Duodenal mucosa (tissue), 2 donors: ENCODE data around the gene ZNF189.

Experiments
- H3K27ac ChIP-seq: one replicate; pipeline ENCODE4 v1.7.0; 2013; ENCODE audit warnings: low read depth, low read length
- H3K27me3 ChIP-seq, 2 donors: one replicate each; pipeline ENCODE4 v1.7.0; 2013; ENCODE audit warnings: low read length in 2 of 2, control low read depth in 1 of 2; ENCODE audit not compliant: insufficient read depth in 2 of 2, control insufficient read depth in 1 of 2
- H3K36me3 ChIP-seq, 2 donors: one replicate each; pipeline ENCODE4 v1.7.0; 2013; ENCODE audit warnings: low read length in 2 of 2, control low read depth in 1 of 2; ENCODE audit not compliant: insufficient read depth in 2 of 2, control insufficient read depth in 1 of 2
- H3K4me1 ChIP-seq, 2 donors: one replicate each; pipeline ENCODE4 v1.7.0; 2013; ENCODE audit warnings: low read length in 2 of 2, control low read depth in 1 of 2; ENCODE audit not compliant: insufficient read depth in 2 of 2, control insufficient read depth in 1 of 2
- H3K4me3 ChIP-seq, 2 donors: one replicate each; pipeline ENCODE4 v1.7.0; 2013; ENCODE audit warnings: low read length in 2 of 2, low read depth in 1 of 2
- H3K9ac ChIP-seq, 2 donors: one replicate each; pipeline ENCODE4 v1.7.0; 2013; ENCODE audit warnings: low read length in 2 of 2, low read depth in 1 of 2
- H3K9me3 ChIP-seq, 2 donors: one replicate each; pipeline ENCODE4 v1.7.0; 2013; ENCODE audit warnings: low read length in 2 of 2, control low read depth in 1 of 2; ENCODE audit not compliant: control insufficient read depth in 1 of 2

Gene ZNF189

DNA sequence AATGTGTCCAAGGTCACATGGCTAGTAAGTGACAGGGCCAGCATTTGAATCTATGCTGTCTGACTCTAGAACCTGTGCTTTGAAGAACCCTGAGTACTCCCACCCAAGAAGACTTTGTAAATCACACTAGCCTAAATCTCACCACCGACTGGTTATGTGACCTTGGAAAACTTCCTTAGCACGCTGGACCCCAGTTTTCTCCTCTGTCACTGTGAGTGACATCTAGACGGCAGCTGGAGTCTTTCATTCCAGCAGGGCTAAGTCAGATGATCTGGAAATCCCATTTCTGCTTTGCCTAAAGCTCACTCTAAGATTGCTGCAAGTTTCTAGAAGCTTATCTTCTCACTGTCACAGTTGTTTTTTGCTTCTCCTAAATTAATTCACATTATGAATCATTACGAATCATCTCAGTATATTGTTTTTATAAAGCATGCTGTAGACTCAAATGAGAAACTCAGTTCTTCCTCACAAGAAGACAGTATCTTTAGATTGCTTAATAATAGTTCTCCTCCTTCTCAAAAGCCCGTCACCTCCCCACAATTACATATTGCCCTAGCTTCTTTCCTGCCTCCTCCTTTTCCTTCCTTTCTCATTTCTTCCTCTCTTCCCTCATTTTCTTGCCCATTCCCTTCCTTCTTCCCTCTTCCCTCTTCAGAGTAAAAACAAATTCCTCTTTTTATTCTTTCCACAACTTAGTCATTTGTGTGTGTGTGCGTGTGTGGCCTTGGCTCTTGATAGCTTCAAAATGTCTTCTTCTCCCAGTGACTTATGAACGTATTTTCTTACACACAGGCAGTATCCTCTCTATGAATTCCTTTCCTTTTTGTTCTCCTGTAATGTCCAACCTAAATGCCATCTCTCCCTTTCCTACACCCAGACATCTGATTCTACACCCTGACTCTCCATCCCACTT, 20.1 kb downstream of the ZNF189 start:
- no peaks in the 10 kb centered on the region for H3K27me3 ChIP-seq
- no peak overlapping the region for H3K4me3 ChIP-seq
- H3K9me3 ChIP-seq = peaks cover 2 to 5% of the 10 kb centered on the region in 2 donors
- no peak overlapping the region for H3K9ac ChIP-seq
- H3K36me3 ChIP-seq = peaks cover 13 to 28% of the 10 kb centered on the region in 2 donors
- H3K27ac ChIP-seq = no peak overlapping the region
- no peaks in the 10 kb centered on the region for H3K4me1 ChIP-seq

DNA sequence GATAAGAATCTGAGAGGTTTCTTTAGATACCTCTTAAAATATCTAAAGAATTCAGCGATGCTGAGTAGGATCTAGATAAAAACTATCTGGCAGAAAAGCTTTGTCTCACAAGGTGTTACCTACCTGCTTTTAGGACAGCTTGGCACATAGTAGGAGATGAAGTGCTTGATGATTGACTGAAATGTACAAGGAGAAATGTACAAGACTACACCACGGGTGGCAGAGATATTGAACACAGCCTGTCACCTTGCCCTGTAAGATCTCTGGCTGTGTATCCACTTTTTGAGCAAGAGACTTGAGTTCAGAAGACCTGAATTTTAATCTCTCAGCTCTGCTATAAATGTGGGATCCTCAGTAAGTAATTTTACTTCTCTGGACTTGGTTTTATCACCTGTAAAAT, 21.2 kb downstream of the ZNF189 start:
- no peak overlapping the region for H3K9ac ChIP-seq
- no peaks in the 10 kb centered on the region for H3K27me3 ChIP-seq
- no peak overlapping the region for H3K4me3 ChIP-seq
- no peaks in the 10 kb centered on the region for H3K4me1 ChIP-seq
- H3K27ac ChIP-seq = no peak overlapping the region
- H3K9me3 ChIP-seq = peaks cover 0 to 4% of the 10 kb centered on the region in 2 donors
- peaks cover 14 to 34% of the 10 kb centered on the region in 2 donors for H3K36me3 ChIP-seq

DNA sequence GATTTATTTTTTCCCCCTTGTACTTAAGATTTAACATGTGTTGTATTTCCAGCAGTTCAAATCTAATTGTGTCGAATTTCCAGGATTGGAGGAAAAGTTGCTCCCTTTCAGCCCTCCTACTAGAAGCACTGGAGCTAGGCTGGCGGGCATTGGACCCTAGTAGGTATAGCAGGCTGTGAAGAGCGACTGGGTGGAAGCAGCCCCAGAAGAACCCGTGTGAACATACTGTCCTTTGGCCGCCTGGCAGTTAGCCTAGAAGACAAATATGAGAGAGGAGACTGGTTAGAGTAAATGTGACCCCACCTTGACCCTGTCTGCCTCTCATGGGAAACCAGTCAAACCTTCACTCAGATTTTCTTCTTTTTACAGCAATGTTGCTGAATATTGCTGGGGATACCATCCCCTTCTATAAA, 23.0 kb downstream of the ZNF189 start:
- no peaks in the 10 kb centered on the region for H3K27me3 ChIP-seq
- H3K4me1 ChIP-seq = no peaks in the 10 kb centered on the region
- H3K36me3 ChIP-seq = peaks cover 28 to 48% of the 10 kb centered on the region in 2 donors
- no peaks in the 10 kb centered on the region for H3K9me3 ChIP-seq
- H3K27ac ChIP-seq = no peak overlapping the region
- H3K4me3 ChIP-seq = no peak overlapping the region
- H3K9ac ChIP-seq = no peak overlapping the region

DNA sequence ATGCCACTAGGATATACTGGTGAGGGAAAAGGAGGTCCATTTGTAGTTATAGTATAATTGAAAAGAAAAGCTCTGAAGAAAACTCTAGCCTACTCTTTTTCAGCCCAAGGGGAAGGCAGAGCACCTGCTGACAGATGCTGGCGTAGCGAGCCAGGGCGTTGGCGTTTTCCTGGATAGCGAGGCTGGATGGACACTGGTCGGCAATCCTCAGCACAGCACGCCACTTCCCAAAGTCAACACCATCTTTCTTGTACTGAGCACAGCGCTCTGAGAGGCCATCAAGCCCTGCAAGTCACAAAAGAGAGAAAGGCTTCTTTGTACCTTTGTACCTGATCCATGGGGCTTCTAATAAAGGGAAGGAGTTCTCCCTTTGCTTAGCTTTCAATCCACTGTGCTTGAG, 28.7 kb downstream of the ZNF189 start:
- peaks cover 0 to 21% of the 10 kb centered on the region in 2 donors for H3K4me1 ChIP-seq
- H3K9ac ChIP-seq = no peak overlapping the region
- H3K27ac ChIP-seq = no peak overlapping the region
- no peaks in the 10 kb centered on the region for H3K27me3 ChIP-seq
- peaks cover 62 to 78% of the 10 kb centered on the region in 2 donors for H3K36me3 ChIP-seq
- H3K4me3 ChIP-seq = no peak overlapping the region
- H3K9me3 ChIP-seq = no peaks in the 10 kb centered on the region

DNA sequence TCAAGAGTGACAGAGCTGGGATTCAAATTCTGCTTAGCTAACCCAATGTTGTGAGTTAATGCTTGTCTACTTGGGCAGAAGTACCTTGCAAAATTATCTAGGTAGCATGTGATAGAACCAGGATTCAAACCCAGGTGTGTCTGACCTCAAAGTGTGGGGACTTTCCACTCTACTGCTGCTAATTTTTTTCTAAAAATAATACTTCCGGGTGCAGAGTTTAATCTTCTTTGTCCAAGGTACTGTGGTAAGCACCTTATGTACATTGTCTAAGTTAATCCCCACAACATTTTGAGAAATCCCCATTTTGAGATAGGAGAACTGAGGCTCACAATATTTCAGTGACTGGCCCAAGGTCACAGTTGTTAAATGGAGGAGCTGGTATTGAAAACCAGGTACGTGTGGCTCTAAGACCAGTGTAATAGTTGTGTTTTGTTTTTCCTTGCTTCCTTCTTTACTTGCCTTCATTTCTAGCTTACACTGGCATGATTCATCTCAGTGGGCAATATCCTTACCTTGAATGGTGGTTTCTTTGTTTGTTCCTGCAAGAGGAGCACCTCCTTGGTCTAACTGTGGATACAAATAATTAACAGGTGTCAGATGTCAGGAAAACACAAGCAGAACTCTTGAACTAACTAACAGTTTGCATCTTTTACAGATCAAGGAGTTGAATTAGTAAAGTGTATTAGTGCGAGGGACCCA, 29.5 kb downstream of the ZNF189 start:
- H3K36me3 ChIP-seq = peaks cover 61 to 72% of the 10 kb centered on the region in 2 donors
- no peaks in the 10 kb centered on the region for H3K9me3 ChIP-seq
- H3K4me3 ChIP-seq = no peak overlapping the region
- no peak overlapping the region for H3K27ac ChIP-seq
- H3K9ac ChIP-seq = no peak overlapping the region
- no peaks in the 10 kb centered on the region for H3K27me3 ChIP-seq
- peaks cover 2 to 21% of the 10 kb centered on the region in 2 donors for H3K4me1 ChIP-seq

DNA sequence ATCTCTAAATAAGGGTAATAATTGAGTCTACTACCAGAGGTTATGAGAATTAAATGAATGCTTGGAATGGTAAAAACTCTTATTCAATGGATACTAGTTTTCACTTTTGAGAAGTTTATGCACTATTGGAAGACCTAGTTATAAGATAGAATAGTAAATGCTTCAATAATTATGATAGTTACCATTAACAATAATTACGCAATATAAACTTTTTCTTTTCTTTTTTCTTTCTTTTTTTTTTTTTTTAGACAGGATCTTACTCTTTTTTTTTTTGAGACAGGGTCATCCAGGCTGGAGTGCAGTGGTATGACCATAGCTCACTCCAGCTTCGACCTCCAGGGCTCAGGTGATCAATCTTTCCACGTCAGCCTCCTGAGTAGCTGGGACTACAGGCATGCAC, 30.3 kb downstream of the ZNF189 start:
- Histone ChIP-seq H3K4me1 (peaks cover 5 to 21% of the 10 kb centered on the region in 2 donors), H3K36me3 (peaks cover 53 to 67% of the 10 kb centered on the region in 2 donors), H3K27ac (no peak overlapping the region), H3K4me3 (no peak overlapping the region), H3K27me3 (no peaks in the 10 kb centered on the region), H3K9me3 (no peaks in the 10 kb centered on the region), H3K9ac (no peak overlapping the region)

DNA sequence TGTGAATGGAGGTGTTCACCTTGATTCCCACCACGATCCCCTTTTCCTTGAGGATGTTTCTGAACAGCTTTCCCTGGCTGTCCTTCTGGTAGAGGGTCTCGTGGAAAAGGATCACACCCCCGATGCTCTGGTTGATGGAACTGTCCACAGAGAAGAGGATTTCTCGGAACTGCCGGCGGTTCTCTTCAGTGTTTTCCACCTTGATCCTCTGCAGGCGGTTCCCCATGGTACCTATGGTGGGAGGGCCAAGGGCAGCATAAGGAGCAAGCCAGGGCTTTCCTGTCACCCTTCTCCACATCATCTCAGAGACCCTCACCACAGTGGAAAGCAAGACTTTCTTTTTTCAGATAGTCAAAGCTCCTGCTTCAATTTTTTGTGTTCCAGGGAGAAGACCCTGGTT, 31.1 kb downstream of the ZNF189 start:
- Histone ChIP-seq H3K36me3 (peaks cover 57 to 61% of the 10 kb centered on the region in 2 donors), H3K27ac (no peak overlapping the region), H3K9me3 (no peaks in the 10 kb centered on the region), H3K27me3 (no peaks in the 10 kb centered on the region), H3K4me1 (peaks cover 5 to 21% of the 10 kb centered on the region in 2 donors), H3K9ac (no peak overlapping the region), H3K4me3 (no peak overlapping the region)

DNA sequence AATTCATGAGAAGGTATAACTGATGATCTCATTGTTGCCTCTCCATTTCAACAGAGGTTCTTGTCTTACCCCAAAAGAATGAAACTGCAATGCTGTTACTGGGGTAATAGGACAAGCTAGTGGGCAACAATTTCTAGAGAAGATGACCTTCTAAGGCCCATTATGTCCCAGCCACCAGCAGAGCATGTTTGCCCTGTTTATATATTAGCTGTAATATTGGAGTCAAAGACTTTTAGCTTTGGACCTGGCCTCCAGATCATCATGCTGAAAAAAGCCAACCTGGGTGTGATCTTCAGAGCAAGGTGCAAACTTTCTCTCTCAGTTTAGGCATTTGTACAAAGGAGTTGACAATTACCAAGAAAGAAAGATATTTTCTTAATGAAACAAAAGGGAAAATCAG, 33.5 kb downstream of the ZNF189 start:
- peak overlapping the region; percentile 11 for H3K27ac ChIP-seq

DNA sequence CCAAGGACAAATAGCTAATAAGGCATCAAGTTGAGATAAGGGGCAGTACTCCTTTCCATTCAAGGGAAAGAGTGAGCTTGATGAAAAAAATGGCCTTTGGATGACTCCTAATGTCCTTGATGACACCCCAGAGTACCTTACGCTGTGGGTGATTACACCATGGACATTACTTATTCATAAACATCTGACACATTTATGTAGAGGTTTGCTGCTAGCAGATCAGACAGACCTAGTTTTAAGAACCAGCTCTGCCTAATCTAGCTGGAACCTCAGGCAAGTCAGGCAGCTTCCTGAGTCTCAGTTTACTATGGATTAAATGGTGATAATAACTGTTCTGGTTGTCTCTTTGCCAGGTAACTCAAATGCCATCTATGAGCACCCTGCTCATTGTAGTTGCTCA, 34.1 kb downstream of the ZNF189 start:
- Histone ChIP-seq H3K27ac (no peak overlapping the region), H3K4me3 (peak overlapping the region; percentile 62 to 79), H3K36me3 (peaks cover 33 to 34% of the 10 kb centered on the region in 2 donors), H3K9ac (peak overlapping the region; percentile 34 to 89), H3K27me3 (no peaks in the 10 kb centered on the region), H3K9me3 (no peaks in the 10 kb centered on the region), H3K4me1 (peaks cover 5 to 38% of the 10 kb centered on the region in 2 donors)

More for the DNA sequence above, 33.5 kb downstream of the ZNF189 start:
- H3K9ac ChIP-seq = peak overlapping the region in 1 of 2 donors; percentile 89
- H3K9me3 ChIP-seq = no peaks in the 10 kb centered on the region
- H3K4me1 ChIP-seq = peaks cover 5 to 33% of the 10 kb centered on the region in 2 donors
- H3K36me3 ChIP-seq = peaks cover 38 to 39% of the 10 kb centered on the region in 2 donors
- no peaks in the 10 kb centered on the region for H3K27me3 ChIP-seq
- H3K4me3 ChIP-seq = peak overlapping the region; percentile 62 to 79

DNA sequence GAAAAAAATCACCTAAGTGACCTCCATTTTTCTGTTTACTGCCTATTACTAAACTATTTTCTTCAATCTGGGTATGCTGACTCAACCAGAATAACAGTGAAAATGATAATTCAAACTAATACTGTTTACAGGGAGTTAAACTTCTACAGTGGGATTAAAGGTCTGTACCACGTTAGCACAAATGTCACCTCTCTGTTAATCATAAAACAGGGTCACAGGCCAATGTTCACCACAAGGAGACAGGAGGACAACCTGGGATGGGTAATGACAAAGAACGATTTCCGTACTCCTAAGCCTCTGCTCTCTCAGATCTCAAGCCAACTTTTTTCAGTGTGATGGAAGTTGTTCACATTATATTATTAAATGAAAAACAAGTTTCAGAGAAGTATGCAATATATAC, 34.6 kb downstream of the ZNF189 start:
- Histone ChIP-seq H3K36me3 (peaks cover 28 to 33% of the 10 kb centered on the region in 2 donors), H3K9ac (peak overlapping the region; percentile 34 to 89), H3K27ac (peak overlapping the region; percentile 78), H3K4me1 (peaks cover 5 to 41% of the 10 kb centered on the region in 2 donors), H3K4me3 (peak overlapping the region; percentile 62 to 79), H3K27me3 (no peaks in the 10 kb centered on the region), H3K9me3 (no peaks in the 10 kb centered on the region)
